Erythroblast (primary cell): ENCODE measurements around the gene ATCAY.

Source experiments
- GATA1 ChIP-seq: IDR thresholded peaks from 2 replicates; pipeline ENCODE4 v1.6.1; 2011; ENCODE audit warnings: low read depth, mild to moderate bottlenecking, control low read depth, low read length, moderate library complexity
- POLR2A ChIP-seq: IDR thresholded peaks from 2 replicates; pipeline ENCODE4 v1.6.1; 2011; ENCODE audit warnings: mild to moderate bottlenecking, low read length

GRCh38 chr19:3844596-3844995 is 35.9 kb upstream of the ATCAY start:
- TF ChIP-seq POLR2A (no peak), GATA1 (no peak)
